A549 treated with AZD9567 at 1 μM for 4 hours (cell line): ENCODE results near the gene C16orf96. TPM values are rescaled to one million over a fixed set of nuclear protein-coding genes. Genes with fewer than 3 reads are reported as not detected.

Experiments
- total RNA-seq: library from RNA; stranded (reverse); fragments of 200-300 nt; extraction: Qiagen RNA extraction; gene quantifications from 5 replicates; pipeline ENCODE4 v1.2.3, GENCODE V29; 2022; ENCODE audit not compliant: insufficient read depth

Gene C16orf96
- total RNA-seq = 0.02 to 0.06 TPM (median 0.05 TPM) in 3 of 5 replicates, not detected in the others

GRCh38 chr16:4556112-4556511 is at the start of gene C16orf96:
Gene C16orf96 (plus strand): TSS chr16:4556340. CDS start chr16:4556490, 150 bp downstream.

GRCh38 chr16:4538350-4539235 is 17.5 kb upstream of the C16orf96 start, which contains the start of gene CDIP1:
Gene CDIP1 (minus strand): TSS chr16:4538773. CDS start chr16:4514130, 24,643 bp downstream.

GRCh38 chr16:4614571-4615383 is 58.6 kb downstream of the C16orf96 start, which contains the start of gene UBALD1:
Gene UBALD1 (minus strand): TSS chr16:4614888. CDS start chr16:4614797, 91 bp downstream.

DNA sequence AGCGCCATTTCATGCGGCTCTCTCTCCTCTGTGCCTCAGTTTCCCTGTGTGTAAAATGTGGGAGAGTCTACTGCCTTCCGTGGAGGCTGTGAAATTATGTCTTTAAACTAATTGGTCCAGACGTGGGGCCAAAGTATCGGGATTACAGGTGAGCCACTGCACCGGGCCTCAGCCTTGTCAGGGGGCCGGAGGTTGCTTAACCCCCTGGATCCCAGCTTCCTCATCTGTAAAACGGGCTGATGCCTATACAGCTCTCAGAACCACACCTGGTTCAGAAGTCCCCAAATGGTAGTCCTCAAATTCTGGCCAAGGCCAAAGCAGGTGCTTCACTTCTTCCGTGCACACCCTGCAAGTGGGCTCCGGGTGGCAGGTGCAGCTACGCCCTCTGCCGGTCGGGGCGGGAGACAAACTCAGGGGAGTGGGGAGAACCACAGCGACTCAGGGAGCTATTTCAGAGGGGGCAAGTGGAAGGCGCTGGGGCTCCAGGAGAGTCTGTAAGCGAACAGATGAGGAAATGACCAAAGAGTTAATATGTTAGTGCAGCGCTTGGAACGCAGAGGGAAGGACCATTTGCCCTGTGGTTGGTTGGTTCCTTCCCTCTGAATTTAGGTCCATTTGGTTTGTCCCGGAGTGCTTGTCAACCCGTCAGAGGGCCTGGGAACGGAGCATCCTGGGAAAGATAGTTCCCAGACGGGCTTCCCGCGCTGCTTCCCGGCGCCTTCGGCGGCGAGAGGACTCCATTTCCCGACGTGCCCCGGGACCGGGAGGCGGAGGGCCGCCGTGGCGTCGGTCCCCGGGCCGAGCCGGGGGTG is 68.1 kb downstream of the C16orf96 start, which contains the start of gene MGRN1:
MGRN1 (plus strand) TSS at position 812 of the 812 bp plus-strand sequence. CDS start 135 bp downstream, outside the sequence.

Other genes starting within 250 kb of the C16orf96 start
- gene GLIS2, start 240.3 kb upstream of the C16orf96 start, total RNA-seq = 20.1 to 28.6 TPM (median 27.1 TPM) in 5 replicates
- gene PAM16, start 205.0 kb upstream of the C16orf96 start, total RNA-seq = 52.8 to 79.5 TPM (median 78.6 TPM) in 5 replicates
- gene VASN, start 184.5 kb upstream of the C16orf96 start, total RNA-seq = 1.9 to 5.8 TPM (median 5.2 TPM) in 5 replicates
- 7.3 to 23.0 TPM (median 18.8 TPM) in 5 replicates for gene CORO7, start 139.7 kb upstream of the C16orf96 start, total RNA-seq
- 66.5 to 73.6 TPM (median 71.6 TPM) in 5 replicates for gene DNAJA3, start 130.5 kb upstream of the C16orf96 start, total RNA-seq
- 25.0 to 46.7 TPM (median 44.9 TPM) in 5 replicates for gene NMRAL1, start 81.7 kb upstream of the C16orf96 start, total RNA-seq
- 64.5 to 136 TPM (median 66.8 TPM) in 5 replicates for gene HMOX2, start 79.9 kb upstream of the C16orf96 start, total RNA-seq
- 12.3 to 15.7 TPM (median 13.9 TPM) in 5 replicates for gene CDIP1, start 17.6 kb upstream of the C16orf96 start, total RNA-seq
- gene UBALD1, start 58.5 kb downstream of the C16orf96 start, total RNA-seq = 35.1 to 62.2 TPM (median 56.6 TPM) in 5 replicates
- gene MGRN1, start 68.5 kb downstream of the C16orf96 start, total RNA-seq = 40.8 to 50.4 TPM (median 44.0 TPM) in 5 replicates
- gene NUDT16L1, start 137.2 kb downstream of the C16orf96 start, total RNA-seq = 15.7 to 28.4 TPM (median 26.0 TPM) in 5 replicates
- 17.4 to 28.8 TPM (median 27.4 TPM) in 5 replicates for gene ANKS3, start 177.9 kb downstream of the C16orf96 start, total RNA-seq
- gene DNAAF8, start 178.2 kb downstream of the C16orf96 start, total RNA-seq = 1.3 to 1.7 TPM (median 1.5 TPM) in 4 of 5 replicates, not detected in the other
- 8.0 to 14.9 TPM (median 8.8 TPM) in 5 replicates for gene ZNF500, start 210.8 kb downstream of the C16orf96 start, total RNA-seq
- 0.18 to 0.26 TPM in 2 of 5 replicates, not detected in the others for gene SEPTIN12, start 232.0 kb downstream of the C16orf96 start, total RNA-seq
- not detected in 5 replicates for gene SMIM22, start 239.0 kb downstream of the C16orf96 start, total RNA-seq
- 14.7 to 26.6 TPM (median 16.5 TPM) in 5 replicates for gene ROGDI, start 246.3 kb downstream of the C16orf96 start, total RNA-seq